ENCODE results near the gene NRARP. TPM values are rescaled to one million over a fixed set of nuclear protein-coding genes. Genes with fewer than 3 reads are reported as not detected.
A peak's percentile ranks its signal among the peaks of the same experiment; 100 is the strongest.

NRARP gene
- total RNA-seq, 1 donor from 2014 or later: 2.2 TPM

- peak overlapping the region; percentile 69 for H3K4me3 ChIP-seq (ENCODE audit: low read depth, low read length)
- DNase-seq (ENCODE audit: low read depth): no peak
- TF ChIP-seq, protein P1, sequence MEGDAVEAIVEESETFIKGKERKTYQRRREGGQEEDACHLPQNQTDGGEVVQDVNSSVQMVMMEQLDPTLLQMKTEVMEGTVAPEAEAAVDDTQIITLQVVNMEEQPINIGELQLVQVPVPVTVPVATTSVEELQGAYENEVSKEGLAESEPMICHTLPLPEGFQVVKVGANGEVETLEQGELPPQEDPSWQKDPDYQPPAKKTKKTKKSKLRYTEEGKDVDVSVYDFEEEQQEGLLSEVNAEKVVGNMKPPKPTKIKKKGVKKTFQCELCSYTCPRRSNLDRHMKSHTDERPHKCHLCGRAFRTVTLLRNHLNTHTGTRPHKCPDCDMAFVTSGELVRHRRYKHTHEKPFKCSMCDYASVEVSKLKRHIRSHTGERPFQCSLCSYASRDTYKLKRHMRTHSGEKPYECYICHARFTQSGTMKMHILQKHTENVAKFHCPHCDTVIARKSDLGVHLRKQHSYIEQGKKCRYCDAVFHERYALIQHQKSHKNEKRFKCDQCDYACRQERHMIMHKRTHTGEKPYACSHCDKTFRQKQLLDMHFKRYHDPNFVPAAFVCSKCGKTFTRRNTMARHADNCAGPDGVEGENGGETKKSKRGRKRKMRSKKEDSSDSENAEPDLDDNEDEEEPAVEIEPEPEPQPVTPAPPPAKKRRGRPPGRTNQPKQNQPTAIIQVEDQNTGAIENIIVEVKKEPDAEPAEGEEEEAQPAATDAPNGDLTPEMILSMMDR (conservative IDR thresholded peaks at IDR 0.05; ENCODE audit: low read depth, low read length): no peak
Measured at GRCh38 chr9:137276473-137277328, 25.4 kb downstream of the NRARP start.

DNA sequence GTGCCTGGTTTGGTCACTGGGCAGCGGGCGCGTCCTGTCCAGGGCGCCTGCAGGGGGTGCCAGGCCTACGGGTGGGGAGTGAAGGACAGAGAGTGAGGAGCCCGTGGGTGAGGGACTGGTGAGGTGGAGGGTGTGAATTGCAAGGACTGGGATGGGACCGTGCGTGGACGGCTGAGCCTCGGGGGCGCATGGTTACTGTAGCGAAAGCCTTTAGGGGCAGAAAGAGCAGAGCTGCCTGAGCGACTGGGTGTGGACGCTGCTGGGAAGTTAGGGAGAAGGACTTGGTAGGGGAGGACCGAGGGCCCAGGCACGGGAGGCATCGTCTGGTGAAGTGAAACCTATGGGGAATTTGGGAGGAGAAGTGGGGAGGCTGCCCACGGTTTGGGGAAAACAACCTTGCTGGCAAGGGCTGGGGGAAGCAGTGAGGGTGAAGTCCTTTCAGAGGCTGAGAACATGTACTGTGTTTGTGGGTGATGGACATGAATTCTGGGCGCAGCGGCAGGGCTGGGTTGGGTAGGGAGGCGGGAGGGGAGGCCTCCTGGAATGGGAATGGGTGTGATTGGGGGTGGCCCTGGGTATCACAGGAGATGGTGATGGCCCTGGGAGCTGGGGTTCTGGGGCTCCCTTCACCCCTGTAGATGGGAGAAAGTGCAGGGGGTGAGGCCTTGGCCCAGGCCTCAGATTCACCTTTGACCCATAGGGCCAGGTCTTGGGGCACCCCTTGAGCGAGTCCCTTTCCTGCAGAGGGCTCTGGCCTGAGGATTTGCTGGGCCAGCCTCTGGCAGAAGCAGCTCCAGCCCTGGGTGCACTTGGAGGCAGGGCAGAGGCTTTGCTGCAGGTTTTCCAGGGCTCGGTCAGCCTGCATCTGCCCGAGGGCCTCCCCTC lies 26.2 kb downstream of the NRARP start:
- TF ChIP-seq, protein P1 (conservative IDR thresholded peaks at IDR 0.05; ENCODE audit: low read depth, low read length): no peak
- DNase-seq (ENCODE audit: low read depth): no peak
- no peak overlapping the region for H3K4me3 ChIP-seq (ENCODE audit: low read depth, low read length)

DNA sequence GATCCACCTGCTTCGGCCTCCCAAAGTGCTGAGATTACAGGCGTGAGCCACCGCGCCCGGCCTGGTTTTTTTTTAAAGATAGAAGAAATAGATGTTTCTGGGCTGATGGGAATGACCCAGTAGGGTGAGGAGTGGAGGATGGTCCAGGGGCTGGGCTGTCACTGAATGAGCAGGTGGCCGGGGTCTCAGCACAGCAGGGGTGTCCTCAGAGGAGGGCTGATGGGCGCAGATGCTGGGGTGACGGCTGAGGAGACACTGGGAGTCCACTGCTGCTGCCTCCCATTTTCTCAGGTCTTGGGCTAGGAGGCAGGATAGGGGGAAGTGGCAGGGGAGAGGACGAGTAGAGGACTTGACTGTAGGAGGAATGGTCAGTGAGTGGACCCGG lies 26.9 kb downstream of the NRARP start:
- DNase-seq (ENCODE audit: low read depth): no peak
- H3K4me3 ChIP-seq (ENCODE audit: low read depth, low read length): no peak overlapping the region
- TF ChIP-seq, protein P1 (conservative IDR thresholded peaks at IDR 0.05; ENCODE audit: low read depth, low read length): no peak

DNA sequence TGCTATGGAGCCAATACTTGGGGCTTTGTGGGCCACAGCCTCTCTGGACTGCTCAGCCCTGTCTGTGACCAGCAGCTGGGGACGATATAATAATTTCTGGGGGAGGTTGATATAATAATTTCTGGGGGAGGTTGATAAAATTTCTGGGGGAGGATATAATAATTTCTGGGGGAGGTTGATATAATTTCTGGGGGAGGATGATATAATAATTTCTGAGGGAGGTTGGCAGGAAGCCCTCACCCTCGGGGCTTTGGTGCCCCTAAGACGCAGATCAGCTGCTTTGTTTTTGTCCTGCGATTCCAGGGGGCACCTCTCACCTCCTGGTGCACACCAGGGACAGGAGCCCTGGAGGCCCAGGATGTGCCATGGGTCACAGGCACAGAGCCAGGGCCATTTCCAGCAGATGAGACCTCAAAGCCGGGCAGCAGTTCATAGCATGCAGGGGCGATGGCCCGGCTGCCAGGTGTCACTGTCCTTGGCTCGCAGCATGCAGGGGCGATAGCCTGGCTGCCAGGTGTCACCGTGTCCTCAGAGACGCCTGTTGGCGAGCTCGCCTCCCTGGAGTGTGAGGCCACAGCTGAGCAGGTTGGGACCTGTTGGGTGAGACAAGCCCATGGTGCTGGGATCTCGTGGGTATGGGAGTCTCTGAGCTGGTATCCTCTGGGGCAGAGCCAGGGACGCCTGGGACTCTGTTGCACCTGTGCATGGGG lies 28.3 kb downstream of the NRARP start:
- no peak overlapping the region for H3K4me3 ChIP-seq (ENCODE audit: low read depth, low read length)
- no peak for DNase-seq (ENCODE audit: low read depth)
- TF ChIP-seq, protein P1 (conservative IDR thresholded peaks at IDR 0.05; ENCODE audit: low read depth, low read length): no peak

- no peak for DNase-seq (ENCODE audit: low read depth)
- TF ChIP-seq, protein P1 (conservative IDR thresholded peaks at IDR 0.05; ENCODE audit: low read depth, low read length): no peak
- no peak overlapping the region for H3K4me3 ChIP-seq (ENCODE audit: low read depth, low read length)
Measured at GRCh38 chr9:137273095-137273490, 29.0 kb downstream of the NRARP start.

DNA sequence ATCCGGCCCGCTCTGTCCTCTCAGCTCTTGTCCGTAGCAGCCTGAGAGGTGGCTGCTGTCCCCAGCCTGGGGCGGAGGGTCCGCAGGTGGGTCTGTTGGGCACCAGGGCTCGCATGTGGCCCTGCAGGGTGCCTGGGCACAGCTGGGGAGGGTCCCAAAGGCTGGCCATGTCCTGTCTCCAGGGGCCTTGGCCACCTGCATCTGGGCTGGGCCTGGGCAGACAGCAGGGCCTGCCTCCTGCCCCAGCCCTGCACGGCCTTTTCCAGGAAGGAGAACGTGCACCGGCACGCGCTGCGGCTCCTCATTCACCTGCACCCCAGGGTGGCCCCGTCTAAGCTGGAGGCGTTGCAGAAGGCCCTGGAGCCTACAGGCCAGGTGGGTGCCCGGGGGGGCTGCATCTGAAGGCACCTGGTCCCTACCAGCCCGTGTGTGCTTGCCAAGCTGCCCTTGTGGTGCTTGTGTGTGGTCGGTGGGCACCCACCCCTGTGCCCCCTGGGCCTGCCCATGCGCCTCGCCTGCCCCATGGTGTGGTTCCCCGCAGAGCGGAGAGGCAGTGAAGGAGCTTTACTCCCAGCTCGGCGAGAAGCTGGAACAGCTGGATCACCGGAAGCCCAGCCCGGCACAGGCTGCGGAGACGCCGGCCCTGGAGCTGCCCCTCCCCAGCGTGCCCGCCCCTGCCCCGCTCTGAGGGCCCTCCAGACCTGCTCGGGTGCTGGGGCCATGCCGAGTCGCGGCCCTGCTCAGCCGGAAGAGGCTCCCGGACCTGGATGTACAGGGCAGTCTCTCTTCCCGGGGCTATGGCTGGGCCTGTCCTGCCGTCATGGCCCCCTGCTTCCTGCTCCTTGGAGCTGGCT lies 29.6 kb downstream of the NRARP start:
- no peak for DNase-seq (ENCODE audit: low read depth)
- no peak overlapping the region for H3K4me3 ChIP-seq (ENCODE audit: low read depth, low read length)
- TF ChIP-seq, protein P1 (conservative IDR thresholded peaks at IDR 0.05; ENCODE audit: low read depth, low read length): no peak
